Stomach (tissue), 4 donors: ENCODE measurements around the gene TRABD2B.

Experiments used
- CTCF ChIP-seq, 7 experiments: fragments of 450-650 bp in 4 of 7; fragments of 200-600 bp in 3 of 7; sonication (generic) in 3 of 7; IDR thresholded peaks; one replicate each; pipeline ENCODE4 v1.5.1; 2016 to 2019; ENCODE audit warnings: antibody characterized with exemption in 7 of 7, control low read depth in 2 of 7, mild to moderate bottlenecking in 1 of 7
- EP300 ChIP-seq: sonication (generic); formaldehyde crosslinking; IDR thresholded peaks from one replicate; pipeline ENCODE4 v1.6.1; 2017; ENCODE audit warnings: antibody characterized with exemption
- POLR2AphosphoS5 ChIP-seq, 3 donors: sonication (generic); formaldehyde crosslinking; IDR thresholded peaks; one replicate each; pipeline ENCODE4 v1.6.1; 2016; ENCODE audit warnings: antibody characterized with exemption in 3 of 3

- TF ChIP-seq EP300, result no peak
- TF ChIP-seq CTCF (IDR thresholded peaks at IDR 0.05), result no peak
- TF ChIP-seq POLR2AphosphoS5 (IDR thresholded peaks at IDR 0.05), result no peak
Measured at GRCh38 chr1:47927165-47927564, 70.0 kb downstream of the TRABD2B start.
